ENCODE results near the gene MYRIP. TPM values are rescaled to one million over a fixed set of nuclear protein-coding genes. Genes with fewer than 3 reads are reported as not detected.
A peak's percentile ranks its signal among the peaks of the same experiment; 100 is the strongest.
"Not testable (repeated sequence)": the region's sequence is repeated elsewhere in the genome, so short reads cannot be mapped to it uniquely, and the experiment has no call there.

The MYRIP gene
- polyA plus RNA-seq, 4 donors = 0.81 to 4.5 (median 2.5) TPM

GRCh38 chr3:39809995-39810595 lies 686 bp downstream of the MYRIP start:
- Histone ChIP-seq H3K9me3 (ENCODE audit: control insufficient read depth in 2 of 2, insufficient read depth in 1 of 2, low read depth in 1 of 2, low read length in 1 of 2) (no peaks in the 10 kb centered on the region), H3K4me3 (ENCODE audit: low read depth in 1 of 3, low read length in 3 of 3) (peak overlapping the region; percentile 18 to 62 (median 50)), H3K4me1 (ENCODE audit: control insufficient read depth in 3 of 3, insufficient read depth in 2 of 3, low read depth in 1 of 3, low read length in 2 of 3) (peaks cover 0 to 25% (median 2%) of the 10 kb centered on the region in 3 donors), H3K27me3 (ENCODE audit: control insufficient read depth in 3 of 3, insufficient read depth in 3 of 3, low read length in 3 of 3) (peaks cover 3 to 33% (median 30%) of the 10 kb centered on the region in 3 donors), H3K36me3 (ENCODE audit: control insufficient read depth in 3 of 3, insufficient read depth in 2 of 3, low read depth in 1 of 3, low read length in 3 of 3) (no peaks in the 10 kb centered on the region), H3K27ac (ENCODE audit: low read depth in 1 of 3, low read length in 2 of 3) (no peak overlapping the region)
- 1 to 2% (median 1%) methylated on average over 43 to 48 of the region's 48 CpGs for WGBS, 3 donors
- FAIRE-seq = no peak
- peak in 1 of 2 donors; percentile 55 for DNase-seq

DNA sequence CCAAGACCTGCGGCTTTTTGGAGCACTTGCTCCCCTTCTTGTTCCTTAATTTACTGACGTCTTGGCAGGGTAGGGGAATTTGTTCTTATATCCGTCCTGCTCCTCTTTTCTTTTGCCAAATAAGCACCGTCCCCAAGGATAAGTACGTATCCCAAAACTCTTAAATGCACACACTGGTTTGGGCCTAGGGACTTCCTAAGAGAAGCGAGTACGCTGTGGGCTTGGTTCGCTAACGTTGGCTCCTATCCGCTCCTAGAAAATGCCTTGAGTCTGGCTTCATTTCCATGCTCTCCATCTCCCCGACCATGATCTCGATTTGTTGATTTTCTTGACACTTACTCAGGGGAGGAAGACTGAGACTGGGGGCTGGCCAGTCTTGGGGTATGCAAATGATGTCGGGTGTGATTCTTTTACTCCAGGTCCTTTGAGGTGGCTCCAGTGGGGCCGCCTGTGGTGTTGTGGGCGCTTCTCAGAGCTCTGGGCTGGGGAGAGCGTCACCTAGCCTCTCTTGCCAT lies 1.3 kb downstream of the MYRIP start:
- WGBS, 3 donors = 16 to 21% (median 17%) methylated on average over 16 of the region's 16 CpGs
- peaks cover 3 to 33% (median 24%) of the 10 kb centered on the region in 3 donors for H3K27me3 ChIP-seq (ENCODE audit: control insufficient read depth in 3 of 3, insufficient read depth in 3 of 3, low read length in 3 of 3)
- DNase-seq (peak in 1 of 2 donors; percentile 25), FAIRE-seq (no peak)
- H3K9me3 ChIP-seq (ENCODE audit: control insufficient read depth in 2 of 2, insufficient read depth in 1 of 2, low read depth in 1 of 2, low read length in 1 of 2) = no peaks in the 10 kb centered on the region
- H3K27ac ChIP-seq (ENCODE audit: low read depth in 1 of 3, low read length in 2 of 3) = no peak overlapping the region
- no peaks in the 10 kb centered on the region for H3K36me3 ChIP-seq (ENCODE audit: control insufficient read depth in 3 of 3, insufficient read depth in 2 of 3, low read depth in 1 of 3, low read length in 3 of 3)
- H3K4me3 ChIP-seq (ENCODE audit: low read depth in 1 of 3, low read length in 3 of 3) = peak overlapping the region; percentile 25 to 62 (median 50)
- peaks cover 0 to 20% (median 2%) of the 10 kb centered on the region in 3 donors for H3K4me1 ChIP-seq (ENCODE audit: control insufficient read depth in 3 of 3, insufficient read depth in 2 of 3, low read depth in 1 of 3, low read length in 2 of 3)

DNA sequence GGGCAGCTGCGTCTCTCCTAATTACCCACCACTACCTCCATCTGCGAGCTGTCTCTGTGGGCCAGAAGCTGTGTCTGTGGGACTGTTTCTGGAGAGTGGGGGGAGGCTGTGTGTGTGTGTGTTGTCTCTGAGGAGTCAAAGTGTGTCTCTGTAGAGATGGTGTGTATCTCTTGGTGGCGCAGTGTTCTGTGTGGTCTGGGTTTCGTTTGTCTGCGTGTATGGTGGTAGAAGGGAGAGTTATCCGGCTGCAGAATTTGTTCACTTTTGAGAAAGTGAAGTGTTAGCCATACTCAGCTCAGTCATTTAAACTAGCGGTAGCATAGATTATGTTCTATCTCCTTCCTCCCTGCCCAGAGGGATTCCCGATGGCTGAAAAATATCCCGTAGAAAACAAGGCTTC lies 2.2 kb downstream of the MYRIP start:
- H3K4me3 ChIP-seq (ENCODE audit: low read depth in 1 of 3, low read length in 3 of 3) = no peak overlapping the region
- DNase-seq (no peak), FAIRE-seq (no peak)
- 86 to 90% (median 88%) methylated on average over 9 of the region's 9 CpGs for WGBS, 3 donors
- H3K36me3 ChIP-seq (ENCODE audit: control insufficient read depth in 3 of 3, insufficient read depth in 2 of 3, low read depth in 1 of 3, low read length in 3 of 3) = no peaks in the 10 kb centered on the region
- H3K9me3 ChIP-seq (ENCODE audit: control insufficient read depth in 2 of 2, insufficient read depth in 1 of 2, low read depth in 1 of 2, low read length in 1 of 2) = no peaks in the 10 kb centered on the region
- no peak overlapping the region for H3K27ac ChIP-seq (ENCODE audit: low read depth in 1 of 3, low read length in 2 of 3)
- peaks cover 0 to 14% (median 2%) of the 10 kb centered on the region in 3 donors for H3K4me1 ChIP-seq (ENCODE audit: control insufficient read depth in 3 of 3, insufficient read depth in 2 of 3, low read depth in 1 of 3, low read length in 2 of 3)
- H3K27me3 ChIP-seq (ENCODE audit: control insufficient read depth in 3 of 3, insufficient read depth in 3 of 3, low read length in 3 of 3) = peaks cover 3 to 33% (median 21%) of the 10 kb centered on the region in 3 donors

GRCh38 chr3:39812537-39812936 lies 3.1 kb downstream of the MYRIP start:
- no peak overlapping the region for H3K4me3 ChIP-seq (ENCODE audit: low read depth in 1 of 3, low read length in 3 of 3)
- WGBS, 3 donors = 43 to 59% (median 48%) methylated on average over 2 of the region's 2 CpGs
- no peaks in the 10 kb centered on the region for H3K9me3 ChIP-seq (ENCODE audit: control insufficient read depth in 2 of 2, insufficient read depth in 1 of 2, low read depth in 1 of 2, low read length in 1 of 2)
- H3K4me1 ChIP-seq (ENCODE audit: control insufficient read depth in 3 of 3, insufficient read depth in 2 of 3, low read depth in 1 of 3, low read length in 2 of 3) = peaks cover 0 to 14% (median 2%) of the 10 kb centered on the region in 3 donors
- H3K27ac ChIP-seq (ENCODE audit: low read depth in 1 of 3, low read length in 2 of 3) = no peak overlapping the region
- peaks cover 3 to 33% (median 18%) of the 10 kb centered on the region in 3 donors for H3K27me3 ChIP-seq (ENCODE audit: control insufficient read depth in 3 of 3, insufficient read depth in 3 of 3, low read length in 3 of 3)
- FAIRE-seq (no peak), DNase-seq (peak; percentile 31 to 48)
- H3K36me3 ChIP-seq (ENCODE audit: control insufficient read depth in 3 of 3, insufficient read depth in 2 of 3, low read depth in 1 of 3, low read length in 3 of 3) = no peaks in the 10 kb centered on the region

- Histone ChIP-seq H3K27me3 (ENCODE audit: control insufficient read depth in 3 of 3, insufficient read depth in 3 of 3, low read length in 3 of 3) (peaks cover 3 to 26% (median 17%) of the 10 kb centered on the region in 3 donors), H3K36me3 (ENCODE audit: control insufficient read depth in 3 of 3, insufficient read depth in 2 of 3, low read depth in 1 of 3, low read length in 3 of 3) (no peaks in the 10 kb centered on the region), H3K4me3 (ENCODE audit: low read depth in 1 of 3, low read length in 3 of 3) (no peak overlapping the region), H3K27ac (ENCODE audit: low read depth in 1 of 3, low read length in 2 of 3) (no peak overlapping the region), H3K9me3 (ENCODE audit: control insufficient read depth in 2 of 2, insufficient read depth in 1 of 2, low read depth in 1 of 2, low read length in 1 of 2) (no peaks in the 10 kb centered on the region), H3K4me1 (ENCODE audit: control insufficient read depth in 3 of 3, insufficient read depth in 2 of 3, low read depth in 1 of 3, low read length in 2 of 3) (peaks cover 0 to 14% (median 2%) of the 10 kb centered on the region in 3 donors)
- no peak for FAIRE-seq
- no peak for DNase-seq
Measured at GRCh38 chr3:39814007-39814406, 4.6 kb downstream of the MYRIP start.

GRCh38 chr3:39819899-39820298 lies 10.5 kb downstream of the MYRIP start:
- 18 to 34% (median 26%) methylated on average over 3 of the region's 3 CpGs for WGBS, 3 donors
- no peak for FAIRE-seq
- H3K4me3 ChIP-seq (ENCODE audit: low read depth in 1 of 3, low read length in 3 of 3) = no peak overlapping the region

DNA sequence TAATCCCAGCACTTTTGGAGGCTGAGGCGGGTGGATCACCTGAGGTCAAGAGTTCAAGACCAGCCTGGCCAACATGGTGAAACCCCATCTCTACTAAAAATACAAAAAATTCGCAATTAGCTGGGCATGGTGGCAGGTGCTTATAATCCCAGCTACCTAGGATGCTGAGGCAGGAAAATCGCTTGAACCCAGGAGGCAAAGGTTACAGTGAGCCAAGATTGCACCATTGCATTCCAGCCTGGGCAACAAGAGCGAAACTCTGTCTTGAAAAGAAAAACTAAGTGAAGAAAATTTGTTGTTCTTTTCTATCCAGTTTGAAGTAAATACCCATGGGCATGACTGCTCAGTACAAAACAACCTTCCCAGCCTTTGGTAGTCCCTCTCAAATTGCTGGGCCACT lies 24.4 kb downstream of the MYRIP start:
- H3K27me3 ChIP-seq (ENCODE audit: control insufficient read depth in 3 of 3, insufficient read depth in 3 of 3, low read length in 3 of 3); H3K4me3 ChIP-seq (ENCODE audit: low read depth in 1 of 3, low read length in 3 of 3); H3K4me1 ChIP-seq (ENCODE audit: control insufficient read depth in 3 of 3, insufficient read depth in 2 of 3, low read depth in 1 of 3, low read length in 2 of 3); H3K27ac ChIP-seq (ENCODE audit: low read depth in 1 of 3, low read length in 2 of 3); H3K36me3 ChIP-seq (ENCODE audit: control insufficient read depth in 3 of 3, insufficient read depth in 2 of 3, low read depth in 1 of 3, low read length in 3 of 3); DNase-seq; FAIRE-seq; H3K9me3 ChIP-seq (ENCODE audit: control insufficient read depth in 2 of 2, insufficient read depth in 1 of 2, low read depth in 1 of 2, low read length in 1 of 2): not testable (repeated sequence)
- 74 to 85% (median 80%) methylated on average over 4 of the region's 4 CpGs for WGBS, 3 donors

More at GRCh38 chr3:39819899-39820298, 10.5 kb downstream of the MYRIP start:
- Histone ChIP-seq H3K36me3 (ENCODE audit: control insufficient read depth in 3 of 3, insufficient read depth in 2 of 3, low read depth in 1 of 3, low read length in 3 of 3) (no peaks in the 10 kb centered on the region), H3K27ac (ENCODE audit: low read depth in 1 of 3, low read length in 2 of 3) (no peak overlapping the region), H3K4me1 (ENCODE audit: control insufficient read depth in 3 of 3, insufficient read depth in 2 of 3, low read depth in 1 of 3, low read length in 2 of 3) (no peaks in the 10 kb centered on the region), H3K9me3 (ENCODE audit: control insufficient read depth in 2 of 2, insufficient read depth in 1 of 2, low read depth in 1 of 2, low read length in 1 of 2) (no peaks in the 10 kb centered on the region), H3K27me3 (ENCODE audit: control insufficient read depth in 3 of 3, insufficient read depth in 3 of 3, low read length in 3 of 3) (no peaks in the 10 kb centered on the region)
- DNase-seq = no peak

DNA sequence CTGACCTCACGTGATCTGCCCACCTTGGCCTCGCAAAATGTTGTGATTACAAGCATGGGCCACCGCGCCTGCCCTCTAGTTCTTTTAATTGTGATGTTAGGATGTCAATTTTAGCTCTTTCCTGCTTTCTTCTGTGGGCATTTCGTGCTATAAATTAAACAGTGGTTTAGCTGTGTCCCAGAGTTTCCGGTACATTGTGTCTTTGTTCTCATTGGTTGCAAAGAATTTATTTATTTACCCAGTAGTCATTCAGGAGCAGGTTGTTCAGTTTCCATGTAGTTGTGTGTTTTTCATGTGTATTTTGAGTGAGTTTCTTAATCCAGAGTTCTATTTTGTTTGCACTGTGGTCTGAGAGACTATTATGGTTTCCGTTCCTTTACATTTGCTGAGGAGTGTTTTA lies 30.1 kb downstream of the MYRIP start:
- Histone ChIP-seq H3K4me1 (ENCODE audit: control insufficient read depth in 3 of 3, insufficient read depth in 2 of 3, low read depth in 1 of 3, low read length in 2 of 3) (no peaks in the 10 kb centered on the region), H3K36me3 (ENCODE audit: control insufficient read depth in 3 of 3, insufficient read depth in 2 of 3, low read depth in 1 of 3, low read length in 3 of 3) (no peaks in the 10 kb centered on the region), H3K4me3 (ENCODE audit: low read depth in 1 of 3, low read length in 3 of 3) (no peak overlapping the region), H3K27me3 (ENCODE audit: control insufficient read depth in 3 of 3, insufficient read depth in 3 of 3, low read length in 3 of 3) (no peaks in the 10 kb centered on the region), H3K27ac (ENCODE audit: low read depth in 1 of 3, low read length in 2 of 3) (no peak overlapping the region), H3K9me3 (ENCODE audit: control insufficient read depth in 2 of 2, insufficient read depth in 1 of 2, low read depth in 1 of 2, low read length in 1 of 2) (peaks cover 0 to 4% of the 10 kb centered on the region in 2 donors)
- FAIRE-seq (no peak), DNase-seq (no peak)
- WGBS, 3 donors = 71 to 87% (median 75%) methylated on average over 7 of the region's 7 CpGs

GRCh38 chr3:39843440-39843839 lies 34.0 kb downstream of the MYRIP start:
- FAIRE-seq (no peak), DNase-seq (no peak)
- H3K36me3 ChIP-seq (ENCODE audit: control insufficient read depth in 3 of 3, insufficient read depth in 2 of 3, low read depth in 1 of 3, low read length in 3 of 3) = no peaks in the 10 kb centered on the region
- WGBS, 3 donors = 71 to 81% (median 71%) methylated on average over 1 of the region's 1 CpG
- no peaks in the 10 kb centered on the region for H3K27me3 ChIP-seq (ENCODE audit: control insufficient read depth in 3 of 3, insufficient read depth in 3 of 3, low read length in 3 of 3)
- peaks cover 0 to 4% of the 10 kb centered on the region in 2 donors for H3K9me3 ChIP-seq (ENCODE audit: control insufficient read depth in 2 of 2, insufficient read depth in 1 of 2, low read depth in 1 of 2, low read length in 1 of 2)
- no peaks in the 10 kb centered on the region for H3K4me1 ChIP-seq (ENCODE audit: control insufficient read depth in 3 of 3, insufficient read depth in 2 of 3, low read depth in 1 of 3, low read length in 2 of 3)
- no peak overlapping the region for H3K27ac ChIP-seq (ENCODE audit: low read depth in 1 of 3, low read length in 2 of 3)
- H3K4me3 ChIP-seq (ENCODE audit: low read depth in 1 of 3, low read length in 3 of 3) = no peak overlapping the region
